NOMO-1 (cell line): ENCODE data around the gene CAMSAP1.

Source experiments
- DNase-seq, 2 experiments: peaks; one replicate each; lab custom pipeline; 2025; ENCODE audit not compliant: unreplicated experiment in 2 of 2; lab: John Stamatoyannopoulos, UW

The CAMSAP1 gene

DNA sequence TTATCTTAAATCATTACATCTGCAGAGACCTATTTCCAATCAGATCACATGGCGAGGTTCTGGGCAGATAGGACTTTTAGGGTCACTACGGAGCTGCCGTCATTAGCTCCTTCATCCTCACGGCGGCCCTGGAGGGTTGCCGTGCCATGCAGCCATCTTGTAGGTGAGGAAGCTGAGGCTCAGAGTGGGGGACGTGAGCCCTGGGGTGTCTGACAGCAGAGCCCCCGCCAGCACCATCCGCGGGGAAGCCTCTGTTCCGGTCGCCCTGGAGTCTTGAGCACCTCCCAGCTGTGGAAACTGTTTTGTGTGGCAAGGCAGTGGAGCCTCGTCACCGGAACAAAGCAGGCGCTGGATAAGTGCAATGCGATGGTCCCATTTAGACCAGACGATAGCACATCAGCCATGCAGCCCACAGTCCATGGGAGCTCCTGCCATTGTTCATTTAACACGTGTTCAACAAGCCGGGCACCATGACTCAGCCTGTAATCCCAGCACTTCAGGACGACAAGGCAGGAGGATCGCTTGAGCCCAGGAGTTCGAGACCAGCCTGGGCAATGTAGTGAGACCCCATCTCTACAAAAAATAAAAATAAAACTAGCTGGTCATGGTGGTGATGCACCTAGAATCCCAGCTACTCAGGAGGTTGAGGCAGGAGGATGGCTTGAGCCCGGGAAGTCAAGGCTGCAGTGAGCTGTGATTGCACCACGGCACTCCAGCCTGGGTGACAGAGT, 143.5 kb downstream of the CAMSAP1 start:
- DNase-seq: no peak

GRCh38 chr9:135762921-135763320, 144.4 kb downstream of the CAMSAP1 start:
- no peak for DNase-seq

DNA sequence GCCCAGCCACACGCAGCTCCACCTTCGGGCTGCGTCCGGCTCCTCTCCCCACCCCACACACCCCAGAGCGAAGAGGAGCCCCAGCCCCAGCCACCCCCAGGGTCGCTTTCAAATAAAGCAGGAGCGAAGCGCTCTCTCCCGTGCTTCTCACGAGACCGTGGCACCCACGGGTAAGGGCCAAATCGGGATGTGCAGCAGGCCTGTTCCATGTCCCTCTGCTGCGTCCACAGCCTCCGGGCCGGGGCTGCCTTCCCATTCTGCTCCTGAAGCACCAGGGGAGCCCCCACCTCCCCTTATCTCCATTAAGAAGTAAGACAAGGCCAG, 145.5 kb downstream of the CAMSAP1 start:
- no peak for DNase-seq

GRCh38 chr9:135761150-135761844, 146.0 kb downstream of the CAMSAP1 start:
- DNase-seq: no peak

DNA sequence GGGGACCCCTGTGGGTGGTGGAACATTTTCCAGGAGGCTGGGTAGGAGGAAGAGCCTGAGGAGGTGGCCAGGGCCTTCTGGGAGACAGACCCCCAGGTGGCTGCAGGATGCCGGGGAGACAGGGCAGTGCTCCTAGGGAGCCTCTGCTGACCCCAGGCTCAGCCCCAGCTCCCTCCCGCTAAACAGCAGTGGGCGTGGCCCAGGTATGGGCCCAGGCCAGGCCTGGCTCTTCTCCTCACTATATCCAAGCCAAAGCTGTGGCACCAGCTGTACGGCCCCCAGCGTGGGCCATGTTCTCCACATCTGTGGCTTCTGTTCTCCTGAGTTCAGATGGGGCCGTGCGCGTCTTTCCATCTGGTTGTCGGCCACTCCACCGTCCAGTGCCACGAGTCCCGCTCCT, 146.9 kb downstream of the CAMSAP1 start:
- no peak for DNase-seq

DNA sequence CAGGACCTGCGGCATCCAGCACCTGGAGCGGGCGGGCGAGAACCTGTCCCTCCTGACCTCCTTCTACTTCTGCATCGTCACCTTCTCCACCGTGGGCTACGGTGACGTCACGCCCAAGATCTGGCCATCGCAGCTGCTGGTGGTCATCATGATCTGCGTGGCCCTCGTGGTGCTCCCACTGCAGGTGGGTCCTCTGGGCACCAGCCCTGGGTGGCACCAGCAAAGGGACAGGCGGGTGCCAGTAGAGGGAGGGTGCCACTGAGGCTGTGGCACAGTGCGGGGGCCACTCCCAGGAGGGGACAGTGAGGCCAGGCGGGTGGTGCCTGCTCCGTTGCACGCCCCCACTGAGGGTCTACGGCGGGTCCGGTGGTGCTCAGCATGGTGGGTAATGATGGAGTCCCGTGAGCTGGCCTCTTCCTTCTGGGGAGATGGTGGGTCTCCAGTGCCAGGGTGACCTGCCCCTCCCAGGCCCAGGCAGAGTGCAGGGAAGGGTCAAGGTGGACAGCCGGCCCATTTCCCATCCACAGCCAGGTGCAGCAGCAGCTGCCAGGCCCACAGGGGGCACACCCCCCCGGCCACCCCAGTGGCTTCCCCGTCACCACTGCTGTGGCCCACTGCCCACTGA, 147.6 kb downstream of the CAMSAP1 start:
- DNase-seq: no peak

DNA sequence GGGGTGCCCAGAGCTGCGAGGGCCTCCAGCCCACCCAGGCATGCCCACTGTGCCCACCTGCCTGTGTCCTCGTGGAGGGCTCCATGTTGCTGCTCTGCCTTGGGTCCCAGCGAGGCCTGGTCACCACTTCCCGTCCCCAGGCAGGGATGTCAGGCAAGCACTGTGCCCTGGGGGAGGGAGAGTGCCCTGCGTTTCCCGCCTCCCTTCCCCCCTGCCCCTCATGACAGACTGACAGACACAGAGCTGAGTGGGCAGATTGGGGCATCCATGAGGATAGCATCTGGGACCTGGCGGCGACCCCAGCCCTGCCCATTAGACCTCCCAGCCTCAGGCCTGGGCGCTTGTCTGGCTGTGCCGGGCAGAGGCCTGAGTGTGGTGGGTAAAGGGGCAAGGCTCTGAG, 148.5 kb downstream of the CAMSAP1 start:
- DNase-seq: no peak
